Activated CD8-positive, alpha-beta T cell treated with anti-CD3 and anti-CD28 coated beads for 36 hours (primary cell): ENCODE results near the gene TRAPPC3L. TPM values are rescaled to one million over a fixed set of nuclear protein-coding genes. Genes with fewer than 3 reads are reported as not detected.

Source experiments
- ATAC-seq: fragments of 200-7000 bp; cut with Tn5 transposase; one replicate; pipeline ENCODE4 v1.10.0; 2021; ENCODE audit warnings: mild to moderate bottlenecking, moderate library complexity
- CTCF ChIA-PET: fragments of 350-600 bp; sonication (Branson Sonifier 250); formaldehyde crosslinking; loops from one replicate; lab custom pipeline; 2021; ENCODE audit warnings: antibody characterized with exemption; lab: Charles Lee
- POLR2A ChIA-PET: fragments of 350-600 bp; sonication (Branson Sonifier 250); formaldehyde crosslinking; loops from one replicate; lab custom pipeline; 2021; ENCODE audit warnings: antibody characterized with exemption; lab: Charles Lee
- DNase-seq: peaks from one replicate; pipeline ENCODE4 v3.0.0-alpha.2; 2020
- H3K27ac Mint-ChIP-seq: one replicate; pipeline ENCODE4 v1.8.0; 2021; ENCODE audit warnings: mild to moderate bottlenecking, mixed read lengths
- H3K27me3 Mint-ChIP-seq: one replicate; pipeline ENCODE4 v1.8.0; 2021; ENCODE audit warnings: mixed read lengths
- H3K36me3 Mint-ChIP-seq: one replicate; pipeline ENCODE4 v1.8.0; 2021; ENCODE audit warnings: low read depth, mixed read lengths
- H3K4me1 Mint-ChIP-seq: one replicate; pipeline ENCODE4 v1.8.0; 2021; ENCODE audit warnings: low read depth, mixed read lengths
- H3K4me3 Mint-ChIP-seq: one replicate; pipeline ENCODE4 v1.8.0; 2021; ENCODE audit warnings: mild to moderate bottlenecking, moderate library complexity, mixed read lengths
- H3K9me3 Mint-ChIP-seq: one replicate; pipeline ENCODE4 v1.8.0; 2021; ENCODE audit warnings: mixed read lengths
- CTCF ChIP-seq: fragments of 200-600 bp; IDR thresholded peaks from one replicate; pipeline ENCODE4 v1.8.0; 2022; ENCODE audit warnings: antibody characterized with exemption, mild to moderate bottlenecking
- intact Hi-C: fragments of 100-400 bp; cut with micrococcal nuclease; formaldehyde crosslinking; loops from one replicate; pipeline ENCODE4 v1.10.0; 2022
- total RNA-seq, 2 experiments: library from RNA; stranded (reverse); gene quantifications; one replicate each; pipeline ENCODE4 v1.2.3, GENCODE V29; 2021

TRAPPC3L gene
- total RNA-seq, 2 experiments from 2014 or later = not detected

- Mint-ChIP-seq H3K27me3 (peaks cover 9% of the 10 kb centered on the region), H3K4me1 (no peaks in the 10 kb centered on the region), H3K4me3 (no peak overlapping the region), H3K9me3 (no peaks in the 10 kb centered on the region), H3K36me3 (no peaks in the 10 kb centered on the region), H3K27ac (no peak overlapping the region)
- POLR2A ChIA-PET = no interaction called here
- CTCF ChIA-PET = interaction anchor here (2.0 to 3.8 kb wide), 2 partner anchors 269 to 340 kb away, joined by 5 to 15 read pairs; no protein-coding TSS in a partner anchor
- no peak for TF ChIP-seq CTCF
- intact Hi-C loops = no loop called here
- DNase-seq (no peak), ATAC-seq (no peak)
Observed at GRCh38 chr6:116556814-116557415, 11.4 kb upstream of the TRAPPC3L start.

- no peak for TF ChIP-seq CTCF
- Mint-ChIP-seq H3K4me3 (no peak overlapping the region), H3K27me3 (peaks cover 11% of the 10 kb centered on the region), H3K36me3 (no peaks in the 10 kb centered on the region), H3K4me1 (no peaks in the 10 kb centered on the region), H3K9me3 (no peaks in the 10 kb centered on the region), H3K27ac (no peak overlapping the region)
- intact Hi-C loops = no loop called here
- ATAC-seq (no peak), DNase-seq (no peak)
- ChIA-PET POLR2A (interaction anchor here (1.1 kb wide), 1 partner anchor 14 kb away, joined by 3 read pairs; no protein-coding TSS in a partner anchor), CTCF (interaction anchor here (1.1 to 3.8 kb wide), 3 partner anchors 9 to 268 kb away, joined by 3 to 15 read pairs (median 6); no protein-coding TSS in a partner anchor)
Observed at GRCh38 chr6:116556065-116556464, 10.6 kb upstream of the TRAPPC3L start.

- POLR2A ChIA-PET = interaction anchor here (0.7 to 1.0 kb wide), 3 partner anchors 10 to 274 kb away, joined by 3 to 4 read pairs (median 4); no protein-coding TSS in a partner anchor
- ATAC-seq = no peak
- no peak within 1 kb of the TSS for H3K4me3 Mint-ChIP-seq
- intact Hi-C loops = no loop called here
- H3K9me3 Mint-ChIP-seq = no peaks in the 10 kb centered on the region
- TF ChIP-seq CTCF = no peak
- no peaks in the 10 kb centered on the region for H3K4me1 Mint-ChIP-seq
- DNase-seq = no peak
- H3K27me3 Mint-ChIP-seq = peaks cover 15% of the 10 kb centered on the region
- CTCF ChIA-PET = interaction anchor here (0.8 to 1.3 kb wide), 2 partner anchors 9 to 17 kb away, joined by 3 to 5 read pairs; no protein-coding TSS in a partner anchor
- H3K27ac Mint-ChIP-seq = no peak within 1 kb of the TSS
- H3K36me3 Mint-ChIP-seq = no peaks in the 10 kb centered on the region
Observed at GRCh38 chr6:116553451-116553850, 8.0 kb upstream of the TRAPPC3L start, which contains the start of gene CALHM4. TSS of gene CALHM4 (plus strand) at chr6:116553751. CDS start at chr6:116553794, 43 bp downstream.

- Mint-ChIP-seq H3K4me3 (no peak overlapping the region), H3K27ac (no peak overlapping the region), H3K27me3 (peaks cover 17% of the 10 kb centered on the region), H3K9me3 (no peaks in the 10 kb centered on the region), H3K36me3 (no peaks in the 10 kb centered on the region), H3K4me1 (no peaks in the 10 kb centered on the region)
- intact Hi-C loops = no loop called here
- DNase-seq (no peak), ATAC-seq (no peak)
- no peak for TF ChIP-seq CTCF
- ChIA-PET POLR2A (no interaction called here), CTCF (interaction anchor here (1.6 kb wide), 1 partner anchor 10 kb away, joined by 5 read pairs; no protein-coding TSS in a partner anchor)
Observed at GRCh38 chr6:116550796-116551195, 5.3 kb upstream of the TRAPPC3L start.

- H3K9me3 Mint-ChIP-seq = no peaks in the 10 kb centered on the region
- intact Hi-C loops = no loop called here
- no peak overlapping the region for H3K27ac Mint-ChIP-seq
- POLR2A ChIA-PET = no interaction called here
- H3K36me3 Mint-ChIP-seq = no peaks in the 10 kb centered on the region
- no peaks in the 10 kb centered on the region for H3K4me1 Mint-ChIP-seq
- TF ChIP-seq CTCF = no peak
- CTCF ChIA-PET = interaction anchor here (1.0 to 1.6 kb wide), 3 partner anchors 13 to 260 kb away, joined by 3 to 5 read pairs (median 3); no protein-coding TSS in a partner anchor
- DNase-seq (no peak), ATAC-seq (no peak)
- H3K4me3 Mint-ChIP-seq = no peak overlapping the region
- peaks cover 12% of the 10 kb centered on the region for H3K27me3 Mint-ChIP-seq
Observed at GRCh38 chr6:116547358-116547757, 1.9 kb upstream of the TRAPPC3L start.
